Mesothelial cell of epicardium (in vitro differentiated cells): ENCODE data around the gene MED8. TPM values are rescaled to one million over a fixed set of nuclear protein-coding genes. Genes with fewer than 3 reads are reported as not detected.
"Not testable (repeated sequence)": the region's sequence is repeated elsewhere in the genome, so short reads cannot be mapped to it uniquely, and the experiment has no call there.

Experiments used
- DNase-seq, 2 experiments: peaks; one replicate each; pipeline ENCODE4 v3.0.0; 2021; ENCODE audit warnings: low spot score in 2 of 2; ENCODE audit not compliant: unreplicated experiment in 2 of 2
- H3K27ac Mint-ChIP-seq: 2 replicates; pipeline ENCODE4 v1.8.0; 2021; ENCODE audit warnings: mixed read lengths
- H3K27me3 Mint-ChIP-seq: 2 replicates; pipeline ENCODE4 v1.8.0; 2021; ENCODE audit warnings: low read depth, mixed read lengths
- H3K36me3 Mint-ChIP-seq: 2 replicates; pipeline ENCODE4 v1.8.0; 2021; ENCODE audit warnings: mixed read lengths
- H3K4me1 Mint-ChIP-seq: 2 replicates; pipeline ENCODE4 v1.8.0; 2021; ENCODE audit warnings: mixed read lengths
- H3K4me3 Mint-ChIP-seq: 2 replicates; pipeline ENCODE4 v1.8.0; 2021; ENCODE audit warnings: mild to moderate bottlenecking, moderate library complexity, mixed read lengths
- H3K9me3 Mint-ChIP-seq: 2 replicates; pipeline ENCODE4 v1.8.0; 2021; ENCODE audit warnings: mixed read lengths
- total RNA-seq: library from RNA; stranded (reverse); gene quantifications from 3 replicates; pipeline ENCODE4 v1.2.1, GENCODE V29; 2021
- TF ChIP-seq, protein P1 (sequence below): fragments of 200-600 bp; sonication (generic); IDR thresholded peaks from one replicate; pipeline ENCODE4 v1.5.0; 2021; ENCODE audit warnings: antibody characterized with exemption; ENCODE audit not compliant: unreplicated experiment

The MED8 gene
- total RNA-seq, 1 donor from 2014 or later: 30.4 TPM

GRCh38 chr1:43414634-43415223 lies 25.1 kb upstream of the MED8 start:
- Mint-ChIP-seq H3K9me3 (peaks cover 4% of the 10 kb centered on the region), H3K36me3 (peaks cover 28% of the 10 kb centered on the region), H3K27me3 (no peaks in the 10 kb centered on the region), H3K4me1 (no peaks in the 10 kb centered on the region), H3K4me3 (no peak overlapping the region), H3K27ac (no peak overlapping the region)
- TF ChIP-seq, protein P1, sequence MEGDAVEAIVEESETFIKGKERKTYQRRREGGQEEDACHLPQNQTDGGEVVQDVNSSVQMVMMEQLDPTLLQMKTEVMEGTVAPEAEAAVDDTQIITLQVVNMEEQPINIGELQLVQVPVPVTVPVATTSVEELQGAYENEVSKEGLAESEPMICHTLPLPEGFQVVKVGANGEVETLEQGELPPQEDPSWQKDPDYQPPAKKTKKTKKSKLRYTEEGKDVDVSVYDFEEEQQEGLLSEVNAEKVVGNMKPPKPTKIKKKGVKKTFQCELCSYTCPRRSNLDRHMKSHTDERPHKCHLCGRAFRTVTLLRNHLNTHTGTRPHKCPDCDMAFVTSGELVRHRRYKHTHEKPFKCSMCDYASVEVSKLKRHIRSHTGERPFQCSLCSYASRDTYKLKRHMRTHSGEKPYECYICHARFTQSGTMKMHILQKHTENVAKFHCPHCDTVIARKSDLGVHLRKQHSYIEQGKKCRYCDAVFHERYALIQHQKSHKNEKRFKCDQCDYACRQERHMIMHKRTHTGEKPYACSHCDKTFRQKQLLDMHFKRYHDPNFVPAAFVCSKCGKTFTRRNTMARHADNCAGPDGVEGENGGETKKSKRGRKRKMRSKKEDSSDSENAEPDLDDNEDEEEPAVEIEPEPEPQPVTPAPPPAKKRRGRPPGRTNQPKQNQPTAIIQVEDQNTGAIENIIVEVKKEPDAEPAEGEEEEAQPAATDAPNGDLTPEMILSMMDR: peak; percentile 43
- peak in 1 of 2 experiments; percentile 51 for DNase-seq

GRCh38 chr1:43413426-43413825 lies 23.8 kb upstream of the MED8 start:
- not testable (repeated sequence) for H3K27ac Mint-ChIP-seq, DNase-seq, H3K4me1 Mint-ChIP-seq, H3K9me3 Mint-ChIP-seq, H3K4me3 Mint-ChIP-seq, H3K27me3 Mint-ChIP-seq
- H3K36me3 Mint-ChIP-seq: peaks cover 36% of the 10 kb centered on the region

DNA sequence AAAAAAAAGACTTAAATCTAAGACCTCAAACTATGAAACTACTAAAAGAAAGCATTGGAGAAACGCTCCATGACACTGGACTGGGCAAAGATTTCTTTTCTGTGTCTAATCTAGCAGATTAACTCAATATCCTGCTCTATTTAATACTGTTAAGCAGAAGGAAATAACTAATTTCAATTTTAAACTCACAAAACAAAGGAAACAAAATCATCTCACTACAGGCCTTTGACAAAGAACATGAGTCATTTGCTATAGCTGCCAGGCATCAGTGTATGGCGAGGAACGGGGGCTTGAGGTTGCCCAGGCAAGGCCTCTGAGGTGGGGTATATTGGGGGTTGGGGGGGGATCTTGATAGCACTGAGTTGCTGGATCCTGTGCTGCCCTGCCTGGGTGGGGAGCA lies 21.0 kb upstream of the MED8 start:
- peaks cover 10% of the 10 kb centered on the region for H3K9me3 Mint-ChIP-seq
- peaks cover 46% of the 10 kb centered on the region for H3K36me3 Mint-ChIP-seq
- H3K4me1 Mint-ChIP-seq: no peaks in the 10 kb centered on the region
- no peak for DNase-seq
- no peaks in the 10 kb centered on the region for H3K27me3 Mint-ChIP-seq
- TF ChIP-seq, protein P1: no peak
- H3K27ac Mint-ChIP-seq: no peak overlapping the region
- no peak overlapping the region for H3K4me3 Mint-ChIP-seq

DNA sequence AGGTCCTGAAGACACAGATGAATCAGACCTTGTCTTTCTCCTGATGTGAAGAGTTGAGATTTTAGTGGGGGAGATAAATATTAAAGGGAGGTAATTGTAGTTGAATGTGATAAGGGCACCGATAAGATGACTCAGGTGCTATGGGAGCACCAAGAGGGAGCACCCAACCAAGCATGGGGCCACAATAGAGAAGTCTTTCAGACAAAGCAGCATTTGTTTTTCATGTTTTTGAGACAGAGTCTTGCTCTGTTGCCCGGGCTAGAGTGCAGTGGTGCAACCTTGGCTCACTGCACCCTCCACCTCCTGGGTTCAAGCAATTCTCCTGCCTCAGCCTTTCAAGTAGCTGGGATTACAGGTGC lies 16.3 kb upstream of the MED8 start:
- no peak for DNase-seq
- Mint-ChIP-seq H3K36me3 (peaks cover 45% of the 10 kb centered on the region), H3K4me3 (no peak overlapping the region), H3K27me3 (no peaks in the 10 kb centered on the region), H3K4me1 (no peaks in the 10 kb centered on the region), H3K9me3 (peaks cover 6% of the 10 kb centered on the region), H3K27ac (peak overlapping the region; percentile 30)
- TF ChIP-seq, protein P1: no peak

DNA sequence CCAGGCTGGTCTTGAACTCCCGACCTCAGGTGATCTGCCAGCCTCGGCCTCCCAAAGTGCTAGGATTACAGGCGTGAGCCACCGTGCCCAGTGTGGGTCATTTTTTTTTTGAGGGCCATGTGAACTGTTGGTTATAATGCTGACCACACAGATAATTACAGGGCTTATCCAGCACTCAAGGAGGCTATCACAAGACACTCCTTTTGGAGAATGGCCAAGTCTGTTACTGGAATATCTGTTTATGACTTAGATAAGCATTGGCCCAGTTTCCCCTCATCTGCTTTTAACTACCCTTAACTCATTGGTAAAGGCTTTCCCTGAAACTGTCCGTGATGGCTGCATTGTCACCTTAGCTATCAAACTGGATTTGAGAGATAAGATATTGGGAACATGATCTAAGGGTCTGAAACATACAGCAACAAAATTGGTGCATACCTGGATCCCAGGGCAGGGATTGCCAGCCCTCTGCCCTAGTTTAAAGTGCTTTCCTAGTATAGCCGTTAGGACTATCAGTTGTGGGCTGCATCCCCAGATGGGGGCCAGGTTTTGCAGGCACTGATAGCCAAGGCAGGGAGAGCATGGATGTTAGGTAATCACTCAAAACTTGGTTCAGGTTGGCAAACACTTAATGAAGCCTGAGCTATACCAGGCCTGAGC lies 15.7 kb upstream of the MED8 start:
- Mint-ChIP-seq H3K27ac (peak overlapping the region; percentile 30), H3K4me3 (no peak overlapping the region), H3K36me3 (peaks cover 42% of the 10 kb centered on the region), H3K9me3 (peaks cover 6% of the 10 kb centered on the region), H3K4me1 (no peaks in the 10 kb centered on the region), H3K27me3 (no peaks in the 10 kb centered on the region)
- no peak for DNase-seq
- TF ChIP-seq, protein P1: no peak

- H3K27ac Mint-ChIP-seq: no peak overlapping the region
- H3K27me3 Mint-ChIP-seq: no peaks in the 10 kb centered on the region
- H3K4me3 Mint-ChIP-seq: no peak overlapping the region
- DNase-seq: no peak
- peaks cover 34% of the 10 kb centered on the region for H3K36me3 Mint-ChIP-seq
- H3K9me3 Mint-ChIP-seq: peaks cover 5% of the 10 kb centered on the region
- H3K4me1 Mint-ChIP-seq: no peaks in the 10 kb centered on the region
- TF ChIP-seq, protein P1: no peak
Measured at GRCh38 chr1:43404353-43404752, 14.8 kb upstream of the MED8 start.
